NCI-H226 (cell line): ENCODE measurements around the gene GNRH2.
"Not testable (repeated sequence)": the region's sequence is repeated elsewhere in the genome, so short reads cannot be mapped to it uniquely, and the experiment has no call there.

ENCODE experiments used
- DNase-seq: peaks from one replicate; pipeline ENCODE4 v3.0.0-alpha.2; 2015

GNRH2 gene

GRCh38 chr20:3044336-3044965 is 1.0 kb downstream of the GNRH2 start:
- DNase-seq = no peak

GRCh38 chr20:3045042-3045815 is 1.8 kb downstream of the GNRH2 start:
- DNase-seq = no peak

GRCh38 chr20:3045816-3046676 is 2.6 kb downstream of the GNRH2 start, which contains the start of gene MRPS26:
TSS of gene MRPS26 (plus strand) at chr20:3046052. CDS start at chr20:3046069, 17 bp downstream.
- DNase-seq = peak; percentile 36

GRCh38 chr20:3046677-3047462 is 3.4 kb downstream of the GNRH2 start:
- DNase-seq = no peak

- DNase-seq = no peak
These were observed 4.3 kb downstream of the GNRH2 start for GRCh38 chr20:3047486-3048419.

- DNase-seq = no peak
These were observed 8.1 kb downstream of the GNRH2 start for GRCh38 chr20:3051385-3052019.

- no peak for DNase-seq
These were observed 16.1 kb downstream of the GNRH2 start for GRCh38 chr20:3059489-3059888.

GRCh38 chr20:3064119-3064518 is 20.7 kb downstream of the GNRH2 start:
- not testable (repeated sequence) for DNase-seq

GRCh38 chr20:3067139-3068014 is 24.0 kb downstream of the GNRH2 start:
- peak; percentile 36 for DNase-seq

GRCh38 chr20:3068075-3068474 is 24.7 kb downstream of the GNRH2 start:
- no peak for DNase-seq

GRCh38 chr20:3068986-3069900 is 25.8 kb downstream of the GNRH2 start:
- peak; percentile 70 for DNase-seq

GRCh38 chr20:3070725-3071124 is 27.3 kb downstream of the GNRH2 start:
- no peak for DNase-seq

- no peak for DNase-seq
These were observed 27.8 kb downstream of the GNRH2 start for GRCh38 chr20:3071266-3071609.

- DNase-seq = no peak
These were observed 28.4 kb downstream of the GNRH2 start, which contains the start of gene OXT for GRCh38 chr20:3071610-3072529. TSS of gene OXT (plus strand) at chr20:3071620. CDS start at chr20:3071656, 36 bp downstream.

- no peak for DNase-seq
These were observed 29.3 kb downstream of the GNRH2 start for GRCh38 chr20:3072530-3073250.

- DNase-seq = not testable (repeated sequence)
These were observed 29.8 kb downstream of the GNRH2 start for GRCh38 chr20:3073251-3073643.

GRCh38 chr20:3074812-3075211 is 31.4 kb downstream of the GNRH2 start:
- DNase-seq = no peak
